Measurements from ENCODE around the gene HPN.

Gene HPN

GRCh38 chr19:35080613-35081170, 39.2 kb downstream of the HPN start:
- in situ Hi-C loops (cut with MboI; ENCODE audit: low sequenced_read_pairs) = no loop called here

GRCh38 chr19:35081201-35081600, 39.7 kb downstream of the HPN start:
- in situ Hi-C loops (cut with MboI; ENCODE audit: low sequenced_read_pairs) = no loop called here

- in situ Hi-C loops (cut with MboI; ENCODE audit: low sequenced_read_pairs) = no loop called here
Observed at GRCh38 chr19:35083691-35084508, 42.4 kb downstream of the HPN start.

GRCh38 chr19:35084509-35084762, 42.9 kb downstream of the HPN start:
- in situ Hi-C loops (cut with MboI; ENCODE audit: low sequenced_read_pairs) = no loop called here

GRCh38 chr19:35085947-35086346, 44.4 kb downstream of the HPN start:
- in situ Hi-C loops (cut with MboI; ENCODE audit: low sequenced_read_pairs) = no loop called here

- in situ Hi-C loops (cut with MboI; ENCODE audit: low sequenced_read_pairs) = no loop called here
Observed at GRCh38 chr19:35086455-35086854, 44.9 kb downstream of the HPN start.

- in situ Hi-C loops (cut with MboI; ENCODE audit: low sequenced_read_pairs) = no loop called here
Observed at GRCh38 chr19:35087393-35087792, 45.9 kb downstream of the HPN start.

GRCh38 chr19:35088131-35088913, 46.8 kb downstream of the HPN start:
- in situ Hi-C loops (cut with MboI; ENCODE audit: low sequenced_read_pairs) = no loop called here

GRCh38 chr19:35089554-35089953, 48.0 kb downstream of the HPN start:
- in situ Hi-C loops (cut with MboI; ENCODE audit: low sequenced_read_pairs) = no loop called here

GRCh38 chr19:35090160-35090505, 48.6 kb downstream of the HPN start:
- in situ Hi-C loops (cut with MboI; ENCODE audit: low sequenced_read_pairs) = no loop called here

- in situ Hi-C loops (cut with MboI; ENCODE audit: low sequenced_read_pairs) = no loop called here
Observed at GRCh38 chr19:35090506-35091214, 49.1 kb downstream of the HPN start.

- in situ Hi-C loops (cut with MboI; ENCODE audit: low sequenced_read_pairs) = no loop called here
Observed at GRCh38 chr19:35093430-35093829, 51.9 kb downstream of the HPN start.

GRCh38 chr19:35093941-35094647, 52.6 kb downstream of the HPN start:
- in situ Hi-C loops (cut with MboI; ENCODE audit: low sequenced_read_pairs) = no loop called here

GRCh38 chr19:35094656-35095055, 53.1 kb downstream of the HPN start:
- in situ Hi-C loops (cut with MboI; ENCODE audit: low sequenced_read_pairs) = no loop called here

- in situ Hi-C loops (cut with MboI; ENCODE audit: low sequenced_read_pairs) = no loop called here
Observed at GRCh38 chr19:35095667-35096368, 54.3 kb downstream of the HPN start.

- in situ Hi-C loops (cut with MboI; ENCODE audit: low sequenced_read_pairs) = no loop called here
Observed at GRCh38 chr19:35098413-35099049, 57.0 kb downstream of the HPN start.

- in situ Hi-C loops (cut with MboI; ENCODE audit: low sequenced_read_pairs) = no loop called here
Observed at GRCh38 chr19:35099155-35099896, 57.8 kb downstream of the HPN start.

GRCh38 chr19:35099897-35100275, 58.4 kb downstream of the HPN start:
- in situ Hi-C loops (cut with MboI; ENCODE audit: low sequenced_read_pairs) = no loop called here
